HFF-Myc (cell line): ENCODE measurements around the gene CABLES2.

Experiments used
- DNase-seq: peaks from one replicate; pipeline ENCODE4 v3.0.0-alpha.2; 2011; ENCODE audit warnings: low read depth; ENCODE audit errors: extremely low read depth
- H3K4me3 ChIP-seq: replicated peaks from 2 replicates; pipeline ENCODE4 v1.5.1; 2011; ENCODE audit warnings: low read depth, mild to moderate bottlenecking, control low read depth, low read length
- CTCF ChIP-seq: IDR thresholded peaks from 2 replicates; pipeline ENCODE4 v1.5.1; 2012; ENCODE audit warnings: mild to moderate bottlenecking, low read depth, low read length, control low read depth; ENCODE audit errors: missing control alignments

CABLES2 gene

GRCh38 chr20:62395311-62396242 is 11.5 kb downstream of the CABLES2 start:
- no peak for DNase-seq
- no peak for TF ChIP-seq CTCF
- no peak overlapping the region for H3K4me3 ChIP-seq

GRCh38 chr20:62394248-62395245 is 12.5 kb downstream of the CABLES2 start:
- no peak for DNase-seq
- H3K4me3 ChIP-seq = no peak overlapping the region
- no peak for TF ChIP-seq CTCF

GRCh38 chr20:62393830-62394229 is 13.3 kb downstream of the CABLES2 start:
- no peak for DNase-seq
- no peak for TF ChIP-seq CTCF
- H3K4me3 ChIP-seq = no peak overlapping the region

- DNase-seq = no peak
- no peak for TF ChIP-seq CTCF
Measured at GRCh38 chr20:62393335-62393665, 13.8 kb downstream of the CABLES2 start.

GRCh38 chr20:62392621-62393334 is 14.3 kb downstream of the CABLES2 start:
- H3K4me3 ChIP-seq = no peak overlapping the region
- TF ChIP-seq CTCF = no peak
- no peak for DNase-seq

More at GRCh38 chr20:62393335-62393665, 13.8 kb downstream of the CABLES2 start:
- no peak overlapping the region for H3K4me3 ChIP-seq

- TF ChIP-seq CTCF = no peak
- H3K4me3 ChIP-seq = no peak overlapping the region
- DNase-seq = no peak
Measured at GRCh38 chr20:62392077-62392418, 15.0 kb downstream of the CABLES2 start.
